Esophagus muscularis mucosa (tissue), 3 donors: ENCODE data around the gene ZRANB3.
"Not testable (repeated sequence)": the region's sequence is repeated elsewhere in the genome, so short reads cannot be mapped to it uniquely, and the experiment has no call there.

Experiments
- POLR2A ChIP-seq: fragments of 450-650 bp; IDR thresholded peaks from one replicate; pipeline ENCODE4 v1.6.1; 2017; ENCODE audit warnings: antibody characterized with exemption, moderate library complexity, mild to moderate bottlenecking, low read depth
- TF ChIP-seq, protein P1 (sequence below), 3 experiments: fragments of 200-600 bp in 2 of 3; fragments of 450-650 bp in 1 of 3; sonication (generic) in 2 of 3; IDR thresholded peaks; one replicate each; pipeline ENCODE4 v1.5.1; 2017 to 2019; ENCODE audit warnings: antibody characterized with exemption in 3 of 3, mild to moderate bottlenecking in 2 of 3, moderate library complexity in 1 of 3

DNA sequence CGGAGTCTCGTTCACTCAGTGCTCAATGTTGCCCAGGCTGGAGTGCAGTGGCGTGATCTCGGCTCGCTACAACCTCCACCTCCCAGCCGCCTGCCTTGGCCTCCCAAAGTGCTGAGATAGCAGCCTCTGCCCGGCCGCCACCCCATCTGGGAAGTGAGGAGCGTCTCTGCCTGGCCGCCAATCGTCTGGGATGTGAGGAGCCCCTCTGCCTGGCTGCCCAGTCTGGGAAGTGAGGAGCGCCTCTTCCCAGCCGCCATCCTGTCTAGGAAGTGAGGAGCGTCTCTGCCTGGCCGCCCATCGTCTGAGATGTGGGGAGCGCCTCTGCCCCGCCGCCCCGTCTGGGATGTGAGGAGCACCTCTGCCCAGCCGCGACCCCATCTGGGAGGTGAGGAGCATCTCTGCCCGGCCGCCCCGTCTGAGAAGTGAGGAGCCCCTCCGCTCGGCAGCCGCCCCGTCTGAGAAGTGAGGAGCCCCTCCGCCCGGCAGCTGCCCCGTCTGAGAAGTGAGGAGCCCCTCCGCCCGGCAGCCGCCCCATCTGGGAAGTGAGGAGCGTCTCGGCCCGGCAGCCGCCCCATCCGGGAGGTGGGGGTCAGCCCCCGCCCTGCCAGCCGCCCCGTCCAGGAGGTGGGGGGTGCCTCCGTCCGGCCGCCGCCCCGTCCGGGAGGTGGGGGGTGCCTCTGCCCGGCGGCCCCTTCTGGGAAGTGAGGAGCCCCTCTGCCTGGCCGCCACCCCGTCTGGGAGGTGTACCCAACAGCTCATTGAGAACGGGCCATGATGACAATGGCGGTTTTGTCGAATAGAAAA is 425.3 kb downstream of the ZRANB3 start:
- TF ChIP-seq, protein P1, sequence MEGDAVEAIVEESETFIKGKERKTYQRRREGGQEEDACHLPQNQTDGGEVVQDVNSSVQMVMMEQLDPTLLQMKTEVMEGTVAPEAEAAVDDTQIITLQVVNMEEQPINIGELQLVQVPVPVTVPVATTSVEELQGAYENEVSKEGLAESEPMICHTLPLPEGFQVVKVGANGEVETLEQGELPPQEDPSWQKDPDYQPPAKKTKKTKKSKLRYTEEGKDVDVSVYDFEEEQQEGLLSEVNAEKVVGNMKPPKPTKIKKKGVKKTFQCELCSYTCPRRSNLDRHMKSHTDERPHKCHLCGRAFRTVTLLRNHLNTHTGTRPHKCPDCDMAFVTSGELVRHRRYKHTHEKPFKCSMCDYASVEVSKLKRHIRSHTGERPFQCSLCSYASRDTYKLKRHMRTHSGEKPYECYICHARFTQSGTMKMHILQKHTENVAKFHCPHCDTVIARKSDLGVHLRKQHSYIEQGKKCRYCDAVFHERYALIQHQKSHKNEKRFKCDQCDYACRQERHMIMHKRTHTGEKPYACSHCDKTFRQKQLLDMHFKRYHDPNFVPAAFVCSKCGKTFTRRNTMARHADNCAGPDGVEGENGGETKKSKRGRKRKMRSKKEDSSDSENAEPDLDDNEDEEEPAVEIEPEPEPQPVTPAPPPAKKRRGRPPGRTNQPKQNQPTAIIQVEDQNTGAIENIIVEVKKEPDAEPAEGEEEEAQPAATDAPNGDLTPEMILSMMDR (IDR thresholded peaks at IDR 0.05): not testable (repeated sequence)
- not testable (repeated sequence) for TF ChIP-seq POLR2A
